DOHH2 (cell line): ENCODE results near the gene CALN1.

Experiments
- H3F3A ChIP-seq: fragments of 200-600 bp; sonication (generic), shearing (Covaris generic); 2 replicates; pipeline ENCODE4 v1.6.0; 2016; ENCODE audit warnings: antibody characterized with exemption, mild to moderate bottlenecking; ENCODE audit not compliant: control insufficient read depth, insufficient read depth
- H3K27ac ChIP-seq: fragments of 200-600 bp; sonication (generic); 2 replicates; pipeline ENCODE4 v1.5.1; 2014; ENCODE audit warnings: low read depth, mild to moderate bottlenecking, low read length, moderate library complexity
- H3K27me3 ChIP-seq: fragments of 200-600 bp; sonication (generic); 2 replicates; pipeline ENCODE4 v1.6.1; 2014; ENCODE audit warnings: mild to moderate bottlenecking, low read length, mixed read lengths; ENCODE audit not compliant: control insufficient read depth
- H3K36me3 ChIP-seq: fragments of 200-600 bp; sonication (generic); 2 replicates; pipeline ENCODE4 v1.6.1; 2014; ENCODE audit warnings: mild to moderate bottlenecking, low read length, moderate library complexity, mixed read lengths; ENCODE audit not compliant: control insufficient read depth
- H3K4me1 ChIP-seq: fragments of 200-600 bp; sonication (generic); 2 replicates; pipeline ENCODE4 v1.6.1; 2014; ENCODE audit warnings: mild to moderate bottlenecking, low read length, mixed read lengths; ENCODE audit not compliant: control insufficient read depth
- H3K4me2 ChIP-seq: fragments of 200-600 bp; sonication (generic); 2 replicates; pipeline ENCODE4 v1.6.0; 2014; ENCODE audit warnings: mild to moderate bottlenecking, low read length, moderate library complexity
- H3K4me3 ChIP-seq: fragments of 200-600 bp; sonication (generic); 2 replicates; pipeline ENCODE4 v1.5.1; 2014; ENCODE audit warnings: mild to moderate bottlenecking, low read length, mixed read lengths
- H3K79me2 ChIP-seq: fragments of 200-600 bp; sonication (generic); 2 replicates; pipeline ENCODE4 v1.6.1; 2014; ENCODE audit warnings: mild to moderate bottlenecking, low read length, mixed read lengths; ENCODE audit not compliant: control insufficient read depth
- H3K9me2 ChIP-seq: fragments of 200-600 bp; sonication (generic); replicated peaks from 2 replicates; pipeline ENCODE4 v1.6.1; 2014; ENCODE audit warnings: mild to moderate bottlenecking, low read length, mixed read lengths; ENCODE audit not compliant: control insufficient read depth
- H3K9me3 ChIP-seq: fragments of 200-600 bp; sonication (generic); 2 replicates; pipeline ENCODE4 v1.6.1; 2014; ENCODE audit warnings: antibody characterized with exemption, low read length, mixed read lengths; ENCODE audit not compliant: control insufficient read depth, insufficient read depth
- H4K20me1 ChIP-seq: fragments of 200-600 bp; sonication (generic); 2 replicates; pipeline ENCODE4 v1.6.0; 2014; ENCODE audit warnings: low read depth, mild to moderate bottlenecking, antibody characterized with exemption, low read length, moderate library complexity; ENCODE audit not compliant: control insufficient read depth, insufficient read depth
- EZH2phosphoT487 ChIP-seq: fragments of 200-600 bp; sonication (generic); IDR thresholded peaks from 2 replicates; pipeline ENCODE4 v1.6.1; 2017; ENCODE audit warnings: borderline replicate concordance, mild to moderate bottlenecking, antibody characterized with exemption, low read length, moderate library complexity, mixed read lengths
- TF ChIP-seq, protein P1 (sequence below): fragments of 200-600 bp; sonication (generic); IDR thresholded peaks from one replicate; pipeline ENCODE4 v1.5.1; 2014; ENCODE audit warnings: antibody characterized with exemption, mild to moderate bottlenecking, low read depth, low read length; ENCODE audit not compliant: poor library complexity, severe bottlenecking

CALN1 gene

DNA sequence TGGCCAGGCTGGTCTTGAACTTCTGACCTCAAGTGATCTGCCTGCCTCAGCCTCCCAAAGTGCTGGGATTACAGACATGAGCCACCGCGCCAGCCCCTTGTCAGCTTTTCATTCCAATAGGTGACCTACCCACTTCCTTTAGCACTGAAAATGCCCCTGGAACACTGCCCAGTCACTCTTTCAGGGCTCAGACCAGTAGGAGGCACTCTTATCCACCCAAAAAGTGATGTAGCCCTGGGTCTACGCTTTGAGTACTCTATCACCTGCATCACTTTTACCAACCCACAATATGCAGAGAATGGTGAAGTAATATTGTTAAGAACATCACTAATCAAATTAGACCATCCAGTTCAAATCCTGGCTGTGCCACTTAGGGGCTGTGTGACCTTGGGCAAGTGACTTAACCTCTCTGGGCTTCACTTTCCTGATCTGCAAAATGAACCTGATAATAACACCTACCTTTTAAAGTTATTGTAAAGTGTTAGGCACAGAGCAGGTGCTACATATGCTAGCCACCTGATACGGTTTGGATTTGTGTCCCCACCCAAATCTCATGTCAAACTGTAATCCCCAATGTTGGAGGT is 5.2 kb downstream of the CALN1 start:
- no peak overlapping the region for H3K4me3 ChIP-seq
- no peak overlapping the region for H3K4me2 ChIP-seq
- H3K9me3 ChIP-seq, result no peaks in the 10 kb centered on the region
- no peaks in the 10 kb centered on the region for H3F3A ChIP-seq
- H3K9me2 ChIP-seq, result no peaks in the 10 kb centered on the region
- H3K4me1 ChIP-seq, result no peaks in the 10 kb centered on the region
- H3K36me3 ChIP-seq, result no peaks in the 10 kb centered on the region
- no peak overlapping the region for H3K27ac ChIP-seq
- H4K20me1 ChIP-seq, result no peaks in the 10 kb centered on the region
- no peaks in the 10 kb centered on the region for H3K79me2 ChIP-seq
- no peak for TF ChIP-seq EZH2phosphoT487
- TF ChIP-seq, protein P1, sequence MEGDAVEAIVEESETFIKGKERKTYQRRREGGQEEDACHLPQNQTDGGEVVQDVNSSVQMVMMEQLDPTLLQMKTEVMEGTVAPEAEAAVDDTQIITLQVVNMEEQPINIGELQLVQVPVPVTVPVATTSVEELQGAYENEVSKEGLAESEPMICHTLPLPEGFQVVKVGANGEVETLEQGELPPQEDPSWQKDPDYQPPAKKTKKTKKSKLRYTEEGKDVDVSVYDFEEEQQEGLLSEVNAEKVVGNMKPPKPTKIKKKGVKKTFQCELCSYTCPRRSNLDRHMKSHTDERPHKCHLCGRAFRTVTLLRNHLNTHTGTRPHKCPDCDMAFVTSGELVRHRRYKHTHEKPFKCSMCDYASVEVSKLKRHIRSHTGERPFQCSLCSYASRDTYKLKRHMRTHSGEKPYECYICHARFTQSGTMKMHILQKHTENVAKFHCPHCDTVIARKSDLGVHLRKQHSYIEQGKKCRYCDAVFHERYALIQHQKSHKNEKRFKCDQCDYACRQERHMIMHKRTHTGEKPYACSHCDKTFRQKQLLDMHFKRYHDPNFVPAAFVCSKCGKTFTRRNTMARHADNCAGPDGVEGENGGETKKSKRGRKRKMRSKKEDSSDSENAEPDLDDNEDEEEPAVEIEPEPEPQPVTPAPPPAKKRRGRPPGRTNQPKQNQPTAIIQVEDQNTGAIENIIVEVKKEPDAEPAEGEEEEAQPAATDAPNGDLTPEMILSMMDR, result peak; percentile 10
- no peaks in the 10 kb centered on the region for H3K27me3 ChIP-seq

DNA sequence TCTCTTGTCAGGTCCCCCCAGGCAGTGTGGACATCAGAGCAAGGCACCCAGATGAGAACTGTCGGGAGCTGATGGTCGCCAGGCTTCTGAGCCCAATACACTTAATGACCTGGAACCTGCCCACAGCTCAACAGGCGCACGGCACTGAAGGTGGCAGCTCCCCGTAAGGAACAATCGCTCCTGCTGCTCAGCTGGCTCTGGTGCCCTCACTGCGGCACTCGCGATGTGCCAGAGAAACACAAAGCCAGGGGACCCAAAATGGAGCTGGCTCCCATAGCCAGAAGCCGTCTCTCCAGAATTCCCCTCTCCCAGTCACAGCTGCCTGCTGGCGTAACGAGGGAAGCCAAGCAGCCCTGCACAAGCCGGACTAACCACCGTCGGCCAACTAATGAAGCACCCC is 6.3 kb downstream of the CALN1 start:
- H3K4me1 ChIP-seq, result no peaks in the 10 kb centered on the region
- no peaks in the 10 kb centered on the region for H3F3A ChIP-seq
- H3K27ac ChIP-seq, result no peak overlapping the region
- H4K20me1 ChIP-seq, result no peaks in the 10 kb centered on the region
- H3K4me2 ChIP-seq, result no peak overlapping the region
- no peaks in the 10 kb centered on the region for H3K9me3 ChIP-seq
- no peaks in the 10 kb centered on the region for H3K27me3 ChIP-seq
- H3K36me3 ChIP-seq, result no peaks in the 10 kb centered on the region
- H3K9me2 ChIP-seq, result no peaks in the 10 kb centered on the region
- no peak overlapping the region for H3K4me3 ChIP-seq
- no peaks in the 10 kb centered on the region for H3K79me2 ChIP-seq
- TF ChIP-seq, protein P1, result no peak
- no peak for TF ChIP-seq EZH2phosphoT487

DNA sequence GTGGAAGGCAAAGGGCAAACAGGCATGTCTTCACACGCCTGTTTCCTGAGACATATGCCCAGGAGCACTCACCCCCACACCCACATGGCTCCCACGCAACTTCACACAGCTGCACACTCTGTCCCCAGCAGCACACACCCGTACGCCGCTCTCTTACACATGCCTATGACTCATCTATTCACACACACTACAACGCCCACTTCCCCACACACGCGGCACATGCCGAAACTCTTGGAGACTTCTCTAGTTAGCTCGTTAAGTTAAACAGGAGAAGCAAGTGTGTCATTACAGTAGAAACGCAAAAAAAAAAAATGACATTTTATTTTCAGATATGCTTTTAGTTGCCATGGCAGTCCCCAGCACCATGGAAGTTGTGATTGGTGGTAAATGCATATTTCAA is 6.7 kb downstream of the CALN1 start:
- Histone ChIP-seq H3K36me3 (no peaks in the 10 kb centered on the region), H3K79me2 (no peaks in the 10 kb centered on the region), H3K4me2 (no peak overlapping the region), H3K9me2 (no peaks in the 10 kb centered on the region), H4K20me1 (no peaks in the 10 kb centered on the region), H3K4me1 (no peaks in the 10 kb centered on the region), H3K27ac (no peak overlapping the region), H3K9me3 (no peaks in the 10 kb centered on the region), H3K27me3 (no peaks in the 10 kb centered on the region), H3K4me3 (no peak overlapping the region), H3F3A (no peaks in the 10 kb centered on the region)
- TF ChIP-seq, protein P1, result no peak
- no peak for TF ChIP-seq EZH2phosphoT487
